LHCN-M2 (cell line): Measurements from ENCODE around the gene NOL4L. TPM values are rescaled to one million over a fixed set of nuclear protein-coding genes. Genes with fewer than 3 reads are reported as not detected.
A peak's percentile ranks its signal among the peaks of the same experiment; 100 is the strongest.

Source experiments
- DNase-seq: peaks from one replicate; pipeline ENCODE4 v3.0.0-alpha.2; 2012; ENCODE audit warnings: low read depth
- total RNA-seq: library from RNA; depleted of rRNA; stranded (reverse); fragments of >200 nt; gene quantifications from 2 replicates; pipeline ENCODE4 v1.2.3, GENCODE V29; 2014

NOL4L gene
- total RNA-seq, 1 experiment from 2014 or later, result 3.0 TPM

GRCh38 chr20:32458837-32459220, 126.3 kb downstream of the NOL4L start:
- DNase-seq, result no peak

GRCh38 chr20:32458061-32458836, 126.9 kb downstream of the NOL4L start:
- DNase-seq, result no peak

GRCh38 chr20:32457479-32457986, 127.6 kb downstream of the NOL4L start:
- peak; percentile 54 for DNase-seq

GRCh38 chr20:32456869-32457478, 128.2 kb downstream of the NOL4L start:
- peak; percentile 32 for DNase-seq

GRCh38 chr20:32455901-32456701, 129.0 kb downstream of the NOL4L start:
- no peak for DNase-seq

GRCh38 chr20:32455171-32455900, 129.8 kb downstream of the NOL4L start:
- no peak for DNase-seq

GRCh38 chr20:32454164-32455145, 130.7 kb downstream of the NOL4L start:
- no peak for DNase-seq

GRCh38 chr20:32453467-32454163, 131.5 kb downstream of the NOL4L start:
- no peak for DNase-seq

- DNase-seq, result no peak
These were observed 132.2 kb downstream of the NOL4L start for GRCh38 chr20:32452776-32453466.

- no peak for DNase-seq
These were observed 133.3 kb downstream of the NOL4L start for GRCh38 chr20:32451682-32452461.

GRCh38 chr20:32451340-32451681, 133.8 kb downstream of the NOL4L start:
- no peak for DNase-seq

- DNase-seq, result no peak
These were observed 134.6 kb downstream of the NOL4L start for GRCh38 chr20:32450484-32451061.

GRCh38 chr20:32449890-32450401, 135.2 kb downstream of the NOL4L start:
- no peak for DNase-seq

GRCh38 chr20:32449057-32449889, 135.9 kb downstream of the NOL4L start:
- no peak for DNase-seq

GRCh38 chr20:32448306-32449056, 136.7 kb downstream of the NOL4L start:
- no peak for DNase-seq
